Mucosa of stomach (tissue), 1 donor: Measurements from ENCODE around the gene C1D.

Experiments used
- H3K27me3 ChIP-seq: one replicate; pipeline ENCODE4 v1.7.0; 2013; ENCODE audit warnings: mild to moderate bottlenecking, low read length; ENCODE audit not compliant: control insufficient read depth, insufficient read depth
- H3K36me3 ChIP-seq: one replicate; pipeline ENCODE4 v1.7.0; 2013; ENCODE audit warnings: low read length; ENCODE audit not compliant: control insufficient read depth, insufficient read depth
- H3K4me1 ChIP-seq: one replicate; pipeline ENCODE4 v1.7.0; 2013; ENCODE audit warnings: mild to moderate bottlenecking, low read length; ENCODE audit not compliant: control insufficient read depth, insufficient read depth
- H3K4me3 ChIP-seq: one replicate; pipeline ENCODE4 v1.7.0; 2013; ENCODE audit warnings: low read length
- H3K9ac ChIP-seq: one replicate; pipeline ENCODE4 v1.7.0; 2013; ENCODE audit warnings: mild to moderate bottlenecking, low read length, moderate library complexity
- H3K9me3 ChIP-seq: one replicate; pipeline ENCODE4 v1.7.0; 2013; ENCODE audit warnings: mild to moderate bottlenecking, low read length, moderate library complexity; ENCODE audit not compliant: control insufficient read depth
- donor health status: Pancreatic carcinoma.

C1D gene

DNA sequence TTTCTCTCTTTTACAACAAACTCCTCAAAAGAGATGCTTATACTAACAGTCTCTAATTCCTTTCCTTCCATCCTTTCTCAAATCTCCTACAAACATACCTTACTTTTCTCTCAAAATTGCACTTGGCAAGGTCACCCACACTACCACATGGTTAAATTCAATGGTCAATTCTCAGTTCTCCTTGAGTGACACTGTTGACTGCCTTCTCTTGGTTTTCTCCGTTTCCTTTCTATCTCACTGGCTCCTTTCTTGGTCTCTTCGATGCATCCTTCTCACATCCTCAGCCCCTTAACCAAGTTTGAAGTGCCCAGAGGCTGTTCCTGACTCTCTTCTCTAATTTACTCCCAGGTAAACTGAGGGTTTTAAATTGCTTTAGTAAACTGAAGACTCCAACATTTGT lies 12.5 kb downstream of the C1D start:
- no peaks in the 10 kb centered on the region for H3K27me3 ChIP-seq
- H3K4me1 ChIP-seq: no peaks in the 10 kb centered on the region
- no peaks in the 10 kb centered on the region for H3K9me3 ChIP-seq
- H3K9ac ChIP-seq: no peak overlapping the region
- H3K4me3 ChIP-seq: no peak overlapping the region
- H3K36me3 ChIP-seq: no peaks in the 10 kb centered on the region

DNA sequence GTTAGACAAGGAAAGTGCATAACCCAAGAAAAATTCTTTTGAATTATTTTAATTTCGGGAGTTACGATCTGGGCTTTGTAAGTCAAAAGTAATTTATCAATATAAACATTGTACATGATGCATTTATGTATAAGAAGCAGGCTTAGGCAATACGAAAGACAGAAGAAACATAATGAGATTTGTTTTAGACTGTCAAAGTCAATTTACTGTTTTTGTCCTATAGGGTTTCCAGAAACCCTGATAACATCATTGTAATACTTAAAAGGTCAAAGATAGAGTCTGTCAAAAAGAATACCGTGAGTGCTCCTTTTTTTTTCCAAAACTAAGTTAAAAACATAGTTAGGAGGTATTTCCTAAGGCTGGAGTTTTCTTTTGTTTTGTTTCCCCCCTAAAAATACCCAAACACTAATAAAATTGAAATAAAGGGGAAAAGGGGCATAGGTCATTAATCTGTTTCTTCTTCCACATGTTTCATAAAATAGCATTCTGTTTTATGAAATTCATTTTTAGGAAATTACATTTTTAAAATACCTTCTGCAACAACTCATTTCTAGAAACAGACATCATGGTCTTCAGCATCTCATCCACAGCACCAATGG lies 16.1 kb downstream of the C1D start:
- Histone ChIP-seq H3K4me3 (no peak overlapping the region), H3K9me3 (no peaks in the 10 kb centered on the region), H3K27me3 (no peaks in the 10 kb centered on the region), H3K9ac (no peak overlapping the region), H3K36me3 (no peaks in the 10 kb centered on the region), H3K4me1 (no peaks in the 10 kb centered on the region)

GRCh38 chr2:68046224-68046623 lies 16.6 kb downstream of the C1D start:
- Histone ChIP-seq H3K4me1 (no peaks in the 10 kb centered on the region), H3K4me3 (no peak overlapping the region), H3K27me3 (no peaks in the 10 kb centered on the region)

DNA sequence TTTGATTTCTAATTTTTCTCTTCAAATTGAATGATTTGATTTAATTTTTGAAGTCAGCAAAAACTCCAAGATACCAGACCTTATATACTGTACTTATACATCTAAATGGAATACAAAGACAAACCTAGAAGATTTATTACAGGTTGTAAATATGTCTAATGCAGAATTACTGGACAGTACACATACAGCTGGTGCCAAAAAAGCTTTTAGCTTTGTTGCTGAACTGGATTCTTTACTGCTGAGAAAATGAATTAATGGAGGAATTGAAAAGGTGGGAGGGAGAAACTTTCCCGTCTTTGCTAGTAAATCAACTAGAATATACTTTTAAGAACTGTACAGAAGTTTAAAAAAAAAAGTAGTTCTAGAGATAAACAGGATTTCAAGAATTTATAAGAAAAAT lies 17.5 kb downstream of the C1D start:
- Histone ChIP-seq H3K4me1 (no peaks in the 10 kb centered on the region), H3K9me3 (no peaks in the 10 kb centered on the region), H3K36me3 (no peaks in the 10 kb centered on the region), H3K9ac (no peak overlapping the region), H3K27me3 (no peaks in the 10 kb centered on the region), H3K4me3 (no peak overlapping the region)

More at GRCh38 chr2:68046224-68046623, 16.6 kb downstream of the C1D start:
- H3K9me3 ChIP-seq: no peaks in the 10 kb centered on the region
- H3K9ac ChIP-seq: no peak overlapping the region
- H3K36me3 ChIP-seq: no peaks in the 10 kb centered on the region

DNA sequence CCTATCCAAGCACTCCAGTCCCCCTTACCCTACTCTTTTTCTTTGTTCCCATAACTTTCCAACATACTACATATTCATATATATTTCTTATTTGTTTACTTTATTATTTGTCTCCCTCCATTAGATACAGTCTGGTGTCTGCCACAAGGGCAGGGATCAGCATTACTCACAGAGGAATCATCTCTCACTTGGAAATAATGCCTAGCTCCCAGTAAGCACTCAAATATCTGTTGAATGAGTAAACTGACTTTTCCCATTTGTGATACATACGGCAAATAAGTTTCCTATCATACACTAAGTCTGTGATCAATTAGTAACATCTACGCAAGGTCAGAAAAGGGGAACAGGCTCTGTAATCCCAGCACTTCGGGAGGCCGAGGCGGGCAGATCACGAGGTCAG lies 18.7 kb downstream of the C1D start:
- no peak overlapping the region for H3K4me3 ChIP-seq
- no peaks in the 10 kb centered on the region for H3K36me3 ChIP-seq
- H3K9ac ChIP-seq: no peak overlapping the region
- peaks cover 7% of the 10 kb centered on the region for H3K4me1 ChIP-seq
- H3K9me3 ChIP-seq: no peaks in the 10 kb centered on the region
- no peaks in the 10 kb centered on the region for H3K27me3 ChIP-seq

GRCh38 chr2:68043695-68044094 lies 19.1 kb downstream of the C1D start:
- Histone ChIP-seq H3K27me3 (no peaks in the 10 kb centered on the region), H3K9ac (no peak overlapping the region), H3K4me1 (peaks cover 7% of the 10 kb centered on the region), H3K9me3 (no peaks in the 10 kb centered on the region), H3K36me3 (no peaks in the 10 kb centered on the region), H3K4me3 (no peak overlapping the region)

GRCh38 chr2:68043032-68043431 lies 19.8 kb downstream of the C1D start:
- H3K9ac ChIP-seq: no peak overlapping the region
- H3K9me3 ChIP-seq: no peaks in the 10 kb centered on the region
- H3K27me3 ChIP-seq: no peaks in the 10 kb centered on the region
- no peaks in the 10 kb centered on the region for H3K36me3 ChIP-seq
- peaks cover 7% of the 10 kb centered on the region for H3K4me1 ChIP-seq
- no peak overlapping the region for H3K4me3 ChIP-seq

- H3K4me3 ChIP-seq: no peak overlapping the region
- no peak overlapping the region for H3K9ac ChIP-seq
- H3K9me3 ChIP-seq: no peaks in the 10 kb centered on the region
- no peaks in the 10 kb centered on the region for H3K36me3 ChIP-seq
- H3K4me1 ChIP-seq: peaks cover 7% of the 10 kb centered on the region
- no peaks in the 10 kb centered on the region for H3K27me3 ChIP-seq
Observed at GRCh38 chr2:68041704-68042245, 21.0 kb downstream of the C1D start.

DNA sequence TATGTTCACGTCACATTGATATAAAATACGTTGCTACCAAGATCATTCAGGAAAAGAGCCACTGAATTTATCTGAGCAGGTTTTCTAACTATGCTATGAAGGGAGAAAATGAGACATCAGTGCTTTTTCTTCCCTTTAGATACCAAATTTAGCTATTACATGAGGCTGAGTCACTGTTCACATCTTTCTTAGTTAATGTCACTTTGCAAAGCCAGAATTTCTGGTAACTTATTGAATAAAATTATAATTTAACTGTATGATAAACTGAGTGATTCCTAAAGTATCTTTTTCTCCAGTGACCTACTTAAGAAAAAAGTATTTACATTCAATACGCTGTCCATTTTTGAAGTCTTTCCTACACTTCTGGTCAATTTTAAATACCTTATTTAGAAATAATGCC lies 22.7 kb downstream of the C1D start:
- Histone ChIP-seq H3K36me3 (no peaks in the 10 kb centered on the region), H3K9ac (no peak overlapping the region), H3K9me3 (no peaks in the 10 kb centered on the region), H3K4me1 (peaks cover 7% of the 10 kb centered on the region), H3K27me3 (no peaks in the 10 kb centered on the region), H3K4me3 (no peak overlapping the region)

GRCh38 chr2:68039317-68039716 lies 23.5 kb downstream of the C1D start:
- Histone ChIP-seq H3K4me1 (peaks cover 7% of the 10 kb centered on the region), H3K4me3 (no peak overlapping the region), H3K9ac (no peak overlapping the region), H3K36me3 (no peaks in the 10 kb centered on the region), H3K27me3 (no peaks in the 10 kb centered on the region), H3K9me3 (no peaks in the 10 kb centered on the region)

- Histone ChIP-seq H3K9me3 (no peaks in the 10 kb centered on the region), H3K9ac (no peak overlapping the region), H3K27me3 (no peaks in the 10 kb centered on the region), H3K36me3 (no peaks in the 10 kb centered on the region), H3K4me3 (no peak overlapping the region), H3K4me1 (no peaks in the 10 kb centered on the region)
Observed at GRCh38 chr2:68032702-68033101, 30.1 kb downstream of the C1D start.

GRCh38 chr2:68031542-68032160 lies 31.2 kb downstream of the C1D start:
- Histone ChIP-seq H3K4me3 (no peak overlapping the region), H3K4me1 (no peaks in the 10 kb centered on the region), H3K9ac (no peak overlapping the region)

More at GRCh38 chr2:68031542-68032160, 31.2 kb downstream of the C1D start:
- Histone ChIP-seq H3K9me3 (no peaks in the 10 kb centered on the region), H3K36me3 (no peaks in the 10 kb centered on the region), H3K27me3 (no peaks in the 10 kb centered on the region)
